SK-N-SH (cell line): Measurements from ENCODE around the gene CA5A. TPM values are rescaled to one million over a fixed set of nuclear protein-coding genes. Genes with fewer than 3 reads are reported as not detected.
A peak's percentile ranks its signal among the peaks of the same experiment; 100 is the strongest.

Source experiments
- CTCF ChIA-PET: fragments of 300-600, 350-600 bp; formaldehyde crosslinking; extraction: SDS; loops from one replicate; lab custom pipeline; 2021; lab: Yijun Ruan, JAX
- POLR2A ChIA-PET: fragments of 350-600 bp; sonication (Branson Sonifier 250); formaldehyde crosslinking; extraction: SDS; loops from one replicate; lab custom pipeline; 2020; ENCODE audit warnings: antibody characterized with exemption, inconsistent platforms; lab: Yijun Ruan, JAX
- DNase-seq: peaks from one replicate; pipeline ENCODE4 v3.0.0; 2012
- H2AFZ ChIP-seq: fragments of 200-600 bp; sonication (generic); 2 replicates; pipeline ENCODE4 v1.8.1; 2016; ENCODE audit warnings: antibody characterized with exemption, mild to moderate bottlenecking, low read depth
- H3F3A ChIP-seq: fragments of 200-600 bp; sonication (generic); replicated peaks from 2 replicates; pipeline ENCODE3; 2016; ENCODE audit warnings: antibody characterized with exemption, mild to moderate bottlenecking; ENCODE audit not compliant: insufficient read depth
- H3K27ac ChIP-seq, 2 experiments: fragments of 200-500 bp in 1 of 2; fragments of 200-600 bp in 1 of 2; sonication (Bioruptor generic) in 1 of 2; sonication (generic), shearing (Covaris generic) in 1 of 2; 2 replicates each; pipeline versions ENCODE4 v1.5.1 to v1.6.1; 2014 to 2016; ENCODE audit warnings: low read depth in 2 of 2, inconsistent platforms in 1 of 2, low read length in 1 of 2, mild to moderate bottlenecking in 1 of 2, mixed read lengths in 1 of 2
- H3K27me3 ChIP-seq: fragments of 200-600 bp; sonication (generic), shearing (Covaris generic); 2 replicates; pipeline ENCODE4 v1.6.1; 2016; ENCODE audit warnings: mixed run types; ENCODE audit not compliant: insufficient read depth
- H3K36me3 ChIP-seq, 2 experiments: fragments of 200-500 bp in 1 of 2; fragments of 200-600 bp in 1 of 2; sonication (Bioruptor generic) in 1 of 2; sonication (generic) in 1 of 2; replicated peaks in 1 of 2; 2 replicates each; pipeline versions ENCODE3 to v1.5.1; 2014 to 2016; ENCODE audit warnings: low read length in 1 of 2, mild to moderate bottlenecking in 1 of 2; ENCODE audit not compliant: insufficient read depth in 2 of 2, control insufficient read depth in 1 of 2
- H3K4me1 ChIP-seq, 2 experiments: fragments of 200-500 bp in 1 of 2; fragments of 200-600 bp in 1 of 2; sonication (Bioruptor generic) in 1 of 2; sonication (generic), shearing (Covaris generic) in 1 of 2; 2 replicates each; pipeline versions ENCODE4 v1.5.1 to v1.6.1; 2014 to 2016; ENCODE audit warnings: low read depth in 1 of 2, low read length in 1 of 2, mixed run types in 1 of 2; ENCODE audit not compliant: insufficient read depth in 2 of 2, control insufficient read depth in 1 of 2
- H3K4me2 ChIP-seq: fragments of 200-600 bp; sonication (generic), shearing (Covaris generic); 2 replicates; pipeline ENCODE4 v1.6.1; 2017; ENCODE audit warnings: mixed run types
- H3K4me3 ChIP-seq, 2 experiments: fragments of 200-500 bp in 1 of 2; fragments of 200-600 bp in 1 of 2; sonication (Bioruptor generic) in 1 of 2; sonication (generic), shearing (Covaris generic) in 1 of 2; 2 replicates each; pipeline versions ENCODE4 v1.5.1 to v1.8.1; 2014 to 2016; ENCODE audit warnings: low read depth in 2 of 2, inconsistent platforms in 1 of 2, low read length in 1 of 2, mild to moderate bottlenecking in 1 of 2, mixed read lengths in 1 of 2, moderate library complexity in 1 of 2
- H3K79me2 ChIP-seq: fragments of 200-600 bp; sonication (generic); 2 replicates; pipeline ENCODE4 v1.8.1; 2017; ENCODE audit warnings: mild to moderate bottlenecking; ENCODE audit not compliant: insufficient read depth
- H3K9ac ChIP-seq: fragments of 200-600 bp; sonication (generic); 2 replicates; pipeline ENCODE4 v1.6.1; 2017; ENCODE audit warnings: mixed run types
- H3K9me2 ChIP-seq: fragments of 200-600 bp; sonication (generic); 2 replicates; pipeline ENCODE4 v1.6.1; 2017; ENCODE audit warnings: mixed run types
- H3K9me3 ChIP-seq: fragments of 200-600 bp; sonication (generic); 2 replicates; pipeline ENCODE4 v1.6.1; 2017; ENCODE audit warnings: mixed run types, mild to moderate bottlenecking, moderate library complexity
- H4K20me1 ChIP-seq: fragments of 200-600 bp; sonication (generic); 2 replicates; pipeline ENCODE4 v1.6.1; 2017; ENCODE audit warnings: mild to moderate bottlenecking, mixed run types; ENCODE audit not compliant: insufficient read depth
- ELF1 ChIP-seq: IDR thresholded peaks from 2 replicates; pipeline ENCODE4 v1.4.0; 2012
- FOSL2 ChIP-seq: IDR thresholded peaks from 2 replicates; pipeline ENCODE4 v1.4.0; 2012; ENCODE audit warnings: low read depth, mild to moderate bottlenecking, moderate library complexity, borderline replicate concordance
- GATA2 ChIP-seq: sonication (generic); formaldehyde crosslinking; IDR thresholded peaks from 2 replicates; pipeline ENCODE4 v1.5.0; 2020; ENCODE audit warnings: mild to moderate bottlenecking, missing genetic modification reagents
- IRF3 ChIP-seq: fragments of 150-350 bp; IDR thresholded peaks from 2 replicates; pipeline ENCODE4 v1.6.1; 2016; ENCODE audit warnings: mild to moderate bottlenecking, low read depth, low read length
- PBX3 ChIP-seq: IDR thresholded peaks from 2 replicates; pipeline ENCODE4; 2012
- RCOR1 ChIP-seq: fragments of 150-350 bp; IDR thresholded peaks from 2 replicates; pipeline ENCODE4 v1.6.1; 2017; ENCODE audit warnings: antibody characterized with exemption, low read length
- TCF12 ChIP-seq: IDR thresholded peaks from 2 replicates; pipeline ENCODE4 v1.4.0; 2012
- WGBS: methylation state at CpG from one replicate; pipeline ENCODE4 v1.1.6; 2017; ENCODE audit warnings: low lambda C conversion rate; 5-methylcytosine and 5-hydroxymethylcytosine counted together
- polyA plus RNA-seq, 3 experiments: library from polyadenylated mRNA; depleted of rRNA; stranded (reverse); fragments of >200 nt; gene quantifications; 2 replicates each; pipeline ENCODE4 v1.2.3, GENCODE V29; 2012
- TF ChIP-seq, protein P1 (sequence below): IDR thresholded peaks from 2 replicates; pipeline ENCODE4 v1.6.1; 2012; ENCODE audit warnings: mild to moderate bottlenecking, low read depth, low read length, moderate library complexity
- TF ChIP-seq, protein P2 (sequence below): IDR thresholded peaks from 2 replicates; pipeline ENCODE4 v1.4.0; 2012; ENCODE audit warnings: low read depth, borderline replicate concordance

The CA5A gene
- polyA plus RNA-seq, 1 of the 3 experiments (the other 2 are of a cell fraction) = not detected

DNA sequence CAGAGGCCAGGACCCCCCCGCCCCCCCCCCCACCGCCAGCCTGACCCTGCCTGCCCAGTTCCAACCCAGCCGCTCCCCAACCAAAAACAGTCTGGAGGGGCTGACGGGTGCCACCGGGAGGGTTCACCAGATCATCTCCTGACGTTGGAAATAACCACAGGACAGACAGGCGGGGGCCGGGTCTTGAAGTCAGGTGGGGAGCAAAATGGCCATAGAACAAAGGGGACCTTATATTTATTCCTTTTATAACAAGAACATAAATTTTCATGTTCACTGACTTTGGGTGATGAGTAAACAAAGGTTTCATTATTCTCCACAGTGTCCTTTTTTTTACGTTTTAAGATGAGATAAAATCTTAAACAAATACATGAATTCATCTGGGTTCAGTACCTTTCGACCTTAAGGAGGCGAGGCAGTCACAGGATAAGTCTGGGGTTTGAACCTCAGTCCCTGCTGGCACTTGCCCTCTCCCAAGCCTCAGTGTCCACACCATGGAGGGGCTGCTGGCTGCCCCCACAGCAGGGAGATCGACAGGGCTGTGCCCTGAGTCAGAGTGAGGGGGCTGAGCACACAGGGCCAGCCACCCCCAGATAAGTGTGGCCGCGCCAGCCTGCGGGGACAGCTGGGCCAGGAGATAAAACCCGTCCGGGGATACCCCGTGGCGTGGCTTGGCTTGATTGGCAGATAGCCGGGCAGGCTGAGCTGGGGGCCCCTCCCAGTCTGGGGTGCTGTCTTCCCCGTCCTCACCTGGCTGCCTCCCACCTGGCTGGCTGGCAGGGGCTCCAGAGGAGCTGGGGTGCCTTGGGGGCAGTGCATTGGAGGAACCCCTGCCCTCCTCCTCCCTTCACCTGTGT, 82.0 kb downstream of the CA5A start:
- Histone ChIP-seq H3K4me3 (no peak overlapping the region; a peak in 1 of 4 replicates), H3K9me3 (no peaks in the 10 kb centered on the region), H3K79me2 (peaks cover 5% of the 10 kb centered on the region; the same call in 1 of the 2 replicates), H3K9me2 (no peaks in the 10 kb centered on the region), H3K36me3 (peaks cover 3 to 15% of the 10 kb centered on the region in 2 experiments), H3K9ac (0 out of 2 replicates have a peak overlapping the region, but pooled peaks have one; percentile 6), H4K20me1 (peaks cover 18% of the 10 kb centered on the region; the same call in 1 of the 2 replicates), H3K27me3 (no peaks in the 10 kb centered on the region), H2AFZ (no peak overlapping the region)
- peak; percentile 67 for DNase-seq
- 23% methylated on average over 13 of the region's 21 CpGs for WGBS
- CTCF ChIA-PET = interaction anchor here (0.8 to 10.5 kb wide), 7 partner anchors 8 to 75 kb away, joined by 3 to 207 read pairs (median 11); partner anchors contain the start of gene SLC7A5
- no peak for TF ChIP-seq IRF3
- peak; percentile 36; the same call in 1 of the 2 replicates for TF ChIP-seq GATA2 (CRISPR knock-in tag)
- no peak for TF ChIP-seq RCOR1
- TF ChIP-seq, protein P1, sequence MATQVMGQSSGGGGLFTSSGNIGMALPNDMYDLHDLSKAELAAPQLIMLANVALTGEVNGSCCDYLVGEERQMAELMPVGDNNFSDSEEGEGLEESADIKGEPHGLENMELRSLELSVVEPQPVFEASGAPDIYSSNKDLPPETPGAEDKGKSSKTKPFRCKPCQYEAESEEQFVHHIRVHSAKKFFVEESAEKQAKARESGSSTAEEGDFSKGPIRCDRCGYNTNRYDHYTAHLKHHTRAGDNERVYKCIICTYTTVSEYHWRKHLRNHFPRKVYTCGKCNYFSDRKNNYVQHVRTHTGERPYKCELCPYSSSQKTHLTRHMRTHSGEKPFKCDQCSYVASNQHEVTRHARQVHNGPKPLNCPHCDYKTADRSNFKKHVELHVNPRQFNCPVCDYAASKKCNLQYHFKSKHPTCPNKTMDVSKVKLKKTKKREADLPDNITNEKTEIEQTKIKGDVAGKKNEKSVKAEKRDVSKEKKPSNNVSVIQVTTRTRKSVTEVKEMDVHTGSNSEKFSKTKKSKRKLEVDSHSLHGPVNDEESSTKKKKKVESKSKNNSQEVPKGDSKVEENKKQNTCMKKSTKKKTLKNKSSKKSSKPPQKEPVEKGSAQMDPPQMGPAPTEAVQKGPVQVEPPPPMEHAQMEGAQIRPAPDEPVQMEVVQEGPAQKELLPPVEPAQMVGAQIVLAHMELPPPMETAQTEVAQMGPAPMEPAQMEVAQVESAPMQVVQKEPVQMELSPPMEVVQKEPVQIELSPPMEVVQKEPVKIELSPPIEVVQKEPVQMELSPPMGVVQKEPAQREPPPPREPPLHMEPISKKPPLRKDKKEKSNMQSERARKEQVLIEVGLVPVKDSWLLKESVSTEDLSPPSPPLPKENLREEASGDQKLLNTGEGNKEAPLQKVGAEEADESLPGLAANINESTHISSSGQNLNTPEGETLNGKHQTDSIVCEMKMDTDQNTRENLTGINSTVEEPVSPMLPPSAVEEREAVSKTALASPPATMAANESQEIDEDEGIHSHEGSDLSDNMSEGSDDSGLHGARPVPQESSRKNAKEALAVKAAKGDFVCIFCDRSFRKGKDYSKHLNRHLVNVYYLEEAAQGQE = no peak
- TF ChIP-seq FOSL2 = no peak
- TF ChIP-seq, protein P2, sequence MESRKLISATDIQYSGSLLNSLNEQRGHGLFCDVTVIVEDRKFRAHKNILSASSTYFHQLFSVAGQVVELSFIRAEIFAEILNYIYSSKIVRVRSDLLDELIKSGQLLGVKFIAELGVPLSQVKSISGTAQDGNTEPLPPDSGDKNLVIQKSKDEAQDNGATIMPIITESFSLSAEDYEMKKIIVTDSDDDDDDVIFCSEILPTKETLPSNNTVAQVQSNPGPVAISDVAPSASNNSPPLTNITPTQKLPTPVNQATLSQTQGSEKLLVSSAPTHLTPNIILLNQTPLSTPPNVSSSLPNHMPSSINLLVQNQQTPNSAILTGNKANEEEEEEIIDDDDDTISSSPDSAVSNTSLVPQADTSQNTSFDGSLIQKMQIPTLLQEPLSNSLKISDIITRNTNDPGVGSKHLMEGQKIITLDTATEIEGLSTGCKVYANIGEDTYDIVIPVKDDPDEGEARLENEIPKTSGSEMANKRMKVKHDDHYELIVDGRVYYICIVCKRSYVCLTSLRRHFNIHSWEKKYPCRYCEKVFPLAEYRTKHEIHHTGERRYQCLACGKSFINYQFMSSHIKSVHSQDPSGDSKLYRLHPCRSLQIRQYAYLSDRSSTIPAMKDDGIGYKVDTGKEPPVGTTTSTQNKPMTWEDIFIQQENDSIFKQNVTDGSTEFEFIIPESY = no peak
- TF ChIP-seq PBX3 = no peak
- TF ChIP-seq TCF12 = 0 out of 2 replicates have a peak, but pooled peaks have one; percentile 21
- no peak for TF ChIP-seq ELF1
- TF ChIP-seq, all 33 proteins: peak for 2
- Histone ChIP-seq H3K4me2 (peak overlapping the region; percentile 6; the same call in 1 of the 2 replicates), H3K27ac (peak overlapping the region; percentile 85 to 94; a peak in 3 of 4 replicates), H3K4me1 (peaks cover 20 to 64% of the 10 kb centered on the region in 2 experiments), H3F3A (peaks cover 3% of the 10 kb centered on the region)
- POLR2A ChIA-PET = interaction anchor here (1.0 to 2.0 kb wide), 3 partner anchors 15 to 47 kb away, joined by 3 to 6 read pairs (median 5); partner anchors contain the start of gene SLC7A5
